HL-60 (cell line): ENCODE results near the gene GNL3L.
"Not testable (repeated sequence)": the region's sequence is repeated elsewhere in the genome, so short reads cannot be mapped to it uniquely, and the experiment has no call there.

Source experiments
- DNase-seq, 2 experiments: peaks; one replicate each; pipeline ENCODE4 v3.0.0-alpha.2; 2010 to 2020; ENCODE audit warnings: low read depth in 1 of 2, low spot score in 1 of 2
- H3K27ac ChIP-seq: fragments of 250-450 bp; sonication (Bioruptor Pico); replicated peaks from 2 replicates; pipeline ENCODE4 v1.5.1; 2020; ENCODE audit warnings: mild to moderate bottlenecking, moderate library complexity
- H3K27me3 ChIP-seq: fragments of 250-450 bp; sonication (Bioruptor Pico); 2 replicates; pipeline ENCODE4 v1.5.1; 2021; ENCODE audit warnings: mild to moderate bottlenecking, moderate library complexity; ENCODE audit not compliant: insufficient read depth, poor library complexity, severe bottlenecking
- H3K4me3 ChIP-seq: replicated peaks from 2 replicates; pipeline ENCODE4 v1.5.1; 2011; ENCODE audit warnings: mild to moderate bottlenecking, control low read depth, low read length; ENCODE audit not compliant: insufficient read depth
- CTCF ChIP-seq: IDR thresholded peaks from one replicate; pipeline ENCODE4 v1.5.1; 2011; ENCODE audit warnings: low read length, control low read depth, inconsistent platforms; ENCODE audit not compliant: insufficient read depth
- GABPA ChIP-seq: IDR thresholded peaks from 2 replicates; pipeline ENCODE4 v1.6.1; 2012; ENCODE audit warnings: low read depth
- POLR2AphosphoS5 ChIP-seq: IDR thresholded peaks from 2 replicates; pipeline ENCODE4 v1.6.1; 2012; ENCODE audit warnings: low read depth
- SPI1 ChIP-seq: IDR thresholded peaks from 2 replicates; pipeline ENCODE4 v1.6.1; 2012; ENCODE audit warnings: low read depth, mild to moderate bottlenecking, borderline replicate concordance
- long read RNA-seq: library from polyadenylated mRNA; unstranded; transcript quantifications from one replicate; pipeline ENCODE4 v2.0.0, GENCODE V29; 2020
- TF ChIP-seq, protein P1 (sequence below): IDR thresholded peaks from 2 replicates; pipeline ENCODE4 v1.6.1; 2012; ENCODE audit warnings: low read depth; ENCODE audit not compliant: insufficient replicate concordance

GNL3L gene
- long read RNA-seq, transcript GNL3L-202 (16 exons, 2,135 nt), result minor isoform, 34 of 117 reads
- long read RNA-seq, transcript GNL3L-201 (16 exons, 2,357 nt), result major isoform, 46 of 117 reads
- long read RNA-seq, partial matches to known transcripts, result 5 of 117 reads
- long read RNA-seq, other reads (novel, unspliced or antisense), result 32 of 117 reads

DNA sequence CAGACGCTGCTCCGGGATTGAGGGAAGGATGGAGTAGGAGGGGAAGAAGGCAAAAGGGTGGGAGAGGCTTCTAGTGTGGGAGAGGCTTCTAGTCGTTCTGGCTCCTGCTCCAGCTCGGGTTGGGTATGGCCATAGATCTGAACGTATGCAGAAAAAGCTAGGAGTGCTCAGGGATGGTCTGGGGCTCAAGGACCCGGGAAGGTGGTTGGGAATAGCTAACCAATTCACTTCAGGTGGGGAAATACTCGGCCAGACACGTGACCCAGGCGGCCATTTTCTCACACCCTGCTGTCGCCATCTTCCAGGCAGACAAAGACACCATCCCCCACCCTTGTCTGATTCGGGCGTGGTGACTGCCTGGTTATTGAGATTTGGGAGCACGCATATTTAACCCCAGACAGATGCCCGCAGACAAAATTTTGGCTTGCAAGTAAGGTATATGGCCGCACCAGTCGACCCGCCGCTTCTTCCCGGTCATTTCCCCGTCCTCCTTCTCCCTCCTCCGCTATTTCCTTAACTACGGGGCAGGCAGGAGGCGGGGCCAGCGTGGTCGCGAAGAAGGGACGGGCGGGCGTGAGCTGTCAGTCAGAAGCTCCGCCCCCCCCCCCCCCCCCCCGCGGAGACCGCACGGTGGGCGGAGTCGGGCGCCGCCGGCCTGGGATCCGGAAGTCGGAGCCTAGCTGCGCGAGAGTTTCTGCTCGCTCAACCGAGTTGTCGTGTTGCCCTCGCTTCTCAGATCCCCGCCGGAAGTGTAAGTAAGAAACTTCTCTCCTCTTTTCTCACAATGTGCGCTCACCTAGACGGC lies at the start of gene GNL3L:
Gene GNL3L (plus strand): TSS at position 668 of the 805 bp plus-strand sequence. CDS start 2,348 bp downstream, outside the sequence.
- Histone ChIP-seq H3K4me3 (peak within 1 kb of the TSS; percentile 79), H3K27me3 (no peaks in the 10 kb centered on the region), H3K27ac (peak within 1 kb of the TSS; percentile 93)
- peak; percentile 76 to 85 for DNase-seq
- TF ChIP-seq, protein P1, sequence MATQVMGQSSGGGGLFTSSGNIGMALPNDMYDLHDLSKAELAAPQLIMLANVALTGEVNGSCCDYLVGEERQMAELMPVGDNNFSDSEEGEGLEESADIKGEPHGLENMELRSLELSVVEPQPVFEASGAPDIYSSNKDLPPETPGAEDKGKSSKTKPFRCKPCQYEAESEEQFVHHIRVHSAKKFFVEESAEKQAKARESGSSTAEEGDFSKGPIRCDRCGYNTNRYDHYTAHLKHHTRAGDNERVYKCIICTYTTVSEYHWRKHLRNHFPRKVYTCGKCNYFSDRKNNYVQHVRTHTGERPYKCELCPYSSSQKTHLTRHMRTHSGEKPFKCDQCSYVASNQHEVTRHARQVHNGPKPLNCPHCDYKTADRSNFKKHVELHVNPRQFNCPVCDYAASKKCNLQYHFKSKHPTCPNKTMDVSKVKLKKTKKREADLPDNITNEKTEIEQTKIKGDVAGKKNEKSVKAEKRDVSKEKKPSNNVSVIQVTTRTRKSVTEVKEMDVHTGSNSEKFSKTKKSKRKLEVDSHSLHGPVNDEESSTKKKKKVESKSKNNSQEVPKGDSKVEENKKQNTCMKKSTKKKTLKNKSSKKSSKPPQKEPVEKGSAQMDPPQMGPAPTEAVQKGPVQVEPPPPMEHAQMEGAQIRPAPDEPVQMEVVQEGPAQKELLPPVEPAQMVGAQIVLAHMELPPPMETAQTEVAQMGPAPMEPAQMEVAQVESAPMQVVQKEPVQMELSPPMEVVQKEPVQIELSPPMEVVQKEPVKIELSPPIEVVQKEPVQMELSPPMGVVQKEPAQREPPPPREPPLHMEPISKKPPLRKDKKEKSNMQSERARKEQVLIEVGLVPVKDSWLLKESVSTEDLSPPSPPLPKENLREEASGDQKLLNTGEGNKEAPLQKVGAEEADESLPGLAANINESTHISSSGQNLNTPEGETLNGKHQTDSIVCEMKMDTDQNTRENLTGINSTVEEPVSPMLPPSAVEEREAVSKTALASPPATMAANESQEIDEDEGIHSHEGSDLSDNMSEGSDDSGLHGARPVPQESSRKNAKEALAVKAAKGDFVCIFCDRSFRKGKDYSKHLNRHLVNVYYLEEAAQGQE, result no peak
- TF ChIP-seq SPI1 (no peak), POLR2AphosphoS5 (0 out of 2 replicates have a peak, but pooled peaks have one; percentile 43), CTCF (no peak), GABPA (peak; percentile 55)

- H3K27ac ChIP-seq, result no peak overlapping the region
- no peak for TF ChIP-seq POLR2AphosphoS5
- no peak for TF ChIP-seq GABPA
- TF ChIP-seq CTCF, result no peak
- TF ChIP-seq SPI1, result no peak
- TF ChIP-seq, protein P1, result no peak
- no peaks in the 10 kb centered on the region for H3K27me3 ChIP-seq
- H3K4me3 ChIP-seq, result no peak overlapping the region
- no peak for DNase-seq
Measured at GRCh38 chrX:54482839-54483593, 47.0 kb upstream of the GNL3L start.

DNA sequence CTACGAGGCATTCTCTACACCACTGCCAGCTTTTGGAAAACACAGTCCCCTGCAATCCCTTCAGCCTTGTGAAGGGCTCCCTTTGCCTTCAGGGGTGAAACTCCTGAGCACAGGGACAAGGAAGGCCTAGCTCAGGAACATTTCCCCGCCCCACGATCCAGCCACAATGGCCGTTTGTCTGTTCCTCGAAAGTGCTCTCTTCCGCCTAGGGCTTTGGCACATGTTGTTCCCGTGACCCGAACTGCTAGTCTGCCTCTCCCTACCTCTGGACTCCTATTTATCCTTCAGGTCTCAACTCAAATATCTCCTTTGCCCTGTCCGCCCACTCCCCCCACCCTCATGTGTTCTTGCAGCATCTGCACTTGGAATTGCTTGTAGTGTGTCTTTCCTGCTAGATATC lies 46.1 kb upstream of the GNL3L start:
- no peak for DNase-seq
- no peak overlapping the region for H3K27ac ChIP-seq
- H3K4me3 ChIP-seq, result no peak overlapping the region
- H3K27me3 ChIP-seq, result no peaks in the 10 kb centered on the region
- no peak for TF ChIP-seq SPI1

- TF ChIP-seq, protein P1, result no peak
- TF ChIP-seq SPI1 (no peak), POLR2AphosphoS5 (no peak), CTCF (no peak), GABPA (no peak)
- H3K27ac ChIP-seq, result no peak overlapping the region
- H3K4me3 ChIP-seq, result no peak overlapping the region
- DNase-seq, result no peak
- no peaks in the 10 kb centered on the region for H3K27me3 ChIP-seq
Measured at GRCh38 chrX:54484666-54485065, 45.4 kb upstream of the GNL3L start.

- not testable (repeated sequence) for H3K27ac ChIP-seq, H3K27me3 ChIP-seq, H3K4me3 ChIP-seq, DNase-seq
Measured at GRCh38 chrX:54489819-54490218, 40.2 kb upstream of the GNL3L start.
